WTC11 (cell line): ENCODE data around the gene GJD3. TPM values are rescaled to one million over a fixed set of nuclear protein-coding genes. Genes with fewer than 3 reads are reported as not detected.

Experiments used
- ATAC-seq: fragments of 200-7000 bp; cut with Tn5 transposase; 2 replicates; pipeline ENCODE4 v1.10.0; 2021; ENCODE audit warnings: mild to moderate bottlenecking, moderate library complexity
- CTCF ChIA-PET: fragments of 300-600 bp; sonication (Branson Sonifier 250); formaldehyde crosslinking; loops from one replicate; lab custom pipeline; 2021; ENCODE audit warnings: antibody characterized with exemption; lab: Charles Lee
- POLR2A ChIA-PET: fragments of 350-600 bp; sonication (Branson Sonifier 250); formaldehyde crosslinking; loops from one replicate; lab custom pipeline; 2021; ENCODE audit warnings: antibody characterized with exemption; lab: Charles Lee
- DNase-seq: peaks from one replicate; pipeline ENCODE4 v3.0.0; 2021; ENCODE audit warnings: low spot score
- H3K27ac Mint-ChIP-seq: 2 replicates; pipeline ENCODE4 v1.8.0; 2021; ENCODE audit warnings: mixed read lengths
- H3K27me3 Mint-ChIP-seq: 2 replicates; pipeline ENCODE4 v1.8.0; 2021; ENCODE audit warnings: low read depth, mild to moderate bottlenecking, moderate library complexity, mixed read lengths
- H3K36me3 Mint-ChIP-seq: 2 replicates; pipeline ENCODE4 v1.8.0; 2021; ENCODE audit warnings: mixed read lengths
- H3K4me1 Mint-ChIP-seq: 2 replicates; pipeline ENCODE4 v1.8.0; 2022; ENCODE audit warnings: mixed read lengths
- H3K4me3 Mint-ChIP-seq: 2 replicates; pipeline ENCODE4 v1.8.0; 2021; ENCODE audit warnings: mild to moderate bottlenecking, moderate library complexity, mixed read lengths
- H3K9me3 Mint-ChIP-seq: 2 replicates; pipeline ENCODE4 v1.8.0; 2021; ENCODE audit warnings: mixed read lengths
- AR ChIP-seq: fragments of 250-450 bp; sonication (Bioruptor Pico); IDR thresholded peaks from 2 replicates; pipeline ENCODE4 v1.9.0; 2021; ENCODE audit warnings: mild to moderate bottlenecking
- CBFB ChIP-seq: sonication (generic); formaldehyde crosslinking; IDR thresholded peaks from 2 replicates; pipeline ENCODE4 v1.8.1; 2022; ENCODE audit warnings: mild to moderate bottlenecking, low read depth, missing genetic modification reagents
- ETV6 ChIP-seq: sonication (generic); formaldehyde crosslinking; IDR thresholded peaks from 2 replicates; pipeline ENCODE4 v1.8.1; 2022; ENCODE audit warnings: mild to moderate bottlenecking, missing genetic modification reagents
- FOXP1 ChIP-seq: sonication (generic); formaldehyde crosslinking; IDR thresholded peaks from 2 replicates; pipeline ENCODE4 v1.8.0; 2022; ENCODE audit warnings: missing genetic modification reagents, mild to moderate bottlenecking, moderate library complexity, borderline replicate concordance
- GABPB1 ChIP-seq: sonication (generic); formaldehyde crosslinking; IDR thresholded peaks from 2 replicates; pipeline ENCODE4 v1.8.1; 2023; ENCODE audit warnings: mild to moderate bottlenecking, missing genetic modification reagents
- GRHL2 ChIP-seq: fragments of 250-450 bp; sonication (Bioruptor Pico); IDR thresholded peaks from 2 replicates; pipeline ENCODE4 v1.8.0; 2022; ENCODE audit warnings: mild to moderate bottlenecking, moderate library complexity; ENCODE audit not compliant: insufficient replicate concordance, severe bottlenecking
- HMGA2 ChIP-seq: fragments of 250-450 bp; sonication (Bioruptor Pico); IDR thresholded peaks from 2 replicates; pipeline ENCODE4 v1.4.0; 2021; ENCODE audit warnings: mild to moderate bottlenecking, moderate library complexity
- IRF1 ChIP-seq: sonication (generic); formaldehyde crosslinking; IDR thresholded peaks from 2 replicates; pipeline ENCODE4 v1.8.0; 2023; ENCODE audit warnings: missing genetic modification reagents
- JAZF1 ChIP-seq: fragments of 250-450 bp; sonication (Bioruptor Pico); IDR thresholded peaks from 2 replicates; pipeline ENCODE4 v1.9.0; 2021; ENCODE audit warnings: moderate library complexity, mild to moderate bottlenecking, inconsistent platforms
- NR1H2 ChIP-seq: sonication (generic); formaldehyde crosslinking; IDR thresholded peaks from 2 replicates; pipeline ENCODE4 v1.9.0; 2021; ENCODE audit warnings: mild to moderate bottlenecking, moderate library complexity, missing genetic modification reagents
- OVOL2 ChIP-seq: fragments of 250-450 bp; sonication (Bioruptor Pico); IDR thresholded peaks from 2 replicates; pipeline ENCODE4 v1.9.0; 2021; ENCODE audit warnings: mild to moderate bottlenecking, borderline replicate concordance
- PREB ChIP-seq: sonication (generic); formaldehyde crosslinking; IDR thresholded peaks from 2 replicates; pipeline ENCODE4 v1.8.1; 2022; ENCODE audit warnings: mild to moderate bottlenecking, missing genetic modification reagents, moderate library complexity, borderline replicate concordance
- SP1 ChIP-seq: sonication (generic); formaldehyde crosslinking; conservative IDR thresholded peaks from 2 replicates; pipeline ENCODE4 v1.8.1; 2022; ENCODE audit warnings: missing genetic modification reagents
- STAT6 ChIP-seq: sonication (generic); formaldehyde crosslinking; conservative IDR thresholded peaks from 2 replicates; pipeline ENCODE4 v1.8.1; 2023; ENCODE audit warnings: mild to moderate bottlenecking, low read depth, missing genetic modification reagents, moderate library complexity
- TCF7 ChIP-seq: sonication (generic); formaldehyde crosslinking; IDR thresholded peaks from 2 replicates; pipeline ENCODE4 v1.8.0; 2022; ENCODE audit warnings: mild to moderate bottlenecking, low read depth, missing genetic modification reagents, moderate library complexity
- TEAD1 ChIP-seq: sonication (generic); formaldehyde crosslinking; IDR thresholded peaks from 2 replicates; pipeline ENCODE4 v1.8.0; 2022; ENCODE audit warnings: mild to moderate bottlenecking, missing genetic modification reagents
- USF1 ChIP-seq: sonication (generic); formaldehyde crosslinking; IDR thresholded peaks from 2 replicates; pipeline ENCODE4 v1.8.0; 2022; ENCODE audit warnings: mild to moderate bottlenecking, missing genetic modification reagents
- ZMAT4 ChIP-seq: fragments of 250-450 bp; sonication (Bioruptor Pico); IDR thresholded peaks from 2 replicates; pipeline ENCODE4 v1.9.0; 2021; ENCODE audit warnings: mild to moderate bottlenecking
- ZNF121 ChIP-seq: sonication (generic); formaldehyde crosslinking; IDR thresholded peaks from 2 replicates; pipeline ENCODE4 v1.8.0; 2023; ENCODE audit warnings: missing genetic modification reagents
- ZNF232 ChIP-seq: sonication (generic); formaldehyde crosslinking; IDR thresholded peaks from 2 replicates; pipeline ENCODE4 v1.8.0; 2022; ENCODE audit warnings: mild to moderate bottlenecking, missing genetic modification reagents
- ZNF671 ChIP-seq: fragments of 250-450 bp; sonication (Bioruptor Pico); IDR thresholded peaks from 2 replicates; pipeline ENCODE4 v1.8.0; 2021; ENCODE audit warnings: mild to moderate bottlenecking
- ZSCAN18 ChIP-seq: fragments of 250-450 bp; sonication (Bioruptor Pico); IDR thresholded peaks from 2 replicates; pipeline ENCODE4 v2.1.2; 2022; ENCODE audit warnings: mild to moderate bottlenecking, moderate library complexity
- total RNA-seq: library from RNA; stranded (reverse); gene quantifications from 3 replicates; pipeline ENCODE4 v1.2.3, GENCODE V29; 2021

Gene GJD3
- total RNA-seq, 1 experiment from 2014 or later = 2.3 TPM

- no peaks in the 10 kb centered on the region for H3K9me3 Mint-ChIP-seq
- ChIA-PET CTCF (interaction anchor here (0.7 to 2.5 kb wide), 4 partner anchors 10 to 126 kb away, joined by 3 to 11 read pairs (median 4); partner anchors contain the start of gene TOP2A), POLR2A (no interaction called here)
- H3K27me3 Mint-ChIP-seq = no peaks in the 10 kb centered on the region
- H3K27ac Mint-ChIP-seq = peak overlapping the region; percentile 60; the same call in 1 of the 2 replicates
- ATAC-seq (no peak), DNase-seq (no peak)
- peaks cover 84% of the 10 kb centered on the region for H3K36me3 Mint-ChIP-seq
- H3K4me1 Mint-ChIP-seq = peaks cover 32% of the 10 kb centered on the region
- TF ChIP-seq JAZF1 (CRISPR knock-in tag) = no peak
- TF ChIP-seq ZSCAN18 (CRISPR knock-in tag) = no peak
- TF ChIP-seq OVOL2 = no peak
- TF ChIP-seq ZNF121 = no peak
- no peak overlapping the region for H3K4me3 Mint-ChIP-seq
Observed at GRCh38 chr17:40407460-40407859, 42.9 kb upstream of the GJD3 start.

GRCh38 chr17:40404003-40404402, 39.5 kb upstream of the GJD3 start:
- ChIA-PET POLR2A (no interaction called here), CTCF (interaction anchor here (0.6 kb wide), 1 partner anchor 115 kb away, joined by 4 read pairs; no protein-coding TSS in a partner anchor)
- Mint-ChIP-seq H3K36me3 (peaks cover 86% of the 10 kb centered on the region), H3K27ac (peak overlapping the region; percentile 56; the same call in 1 of the 2 replicates), H3K4me3 (no peak overlapping the region), H3K4me1 (no peaks in the 10 kb centered on the region), H3K27me3 (no peaks in the 10 kb centered on the region), H3K9me3 (no peaks in the 10 kb centered on the region)
- DNase-seq (no peak), ATAC-seq (no peak)
- TF ChIP-seq USF1 = no peak
- TF ChIP-seq PREB = no peak
- TF ChIP-seq HMGA2 (CRISPR knock-in tag) = no peak
- TF ChIP-seq TEAD1 = no peak
- no peak for TF ChIP-seq ZSCAN18 (CRISPR knock-in tag)
- TF ChIP-seq GRHL2 (CRISPR knock-in tag) = no peak
- no peak for TF ChIP-seq NR1H2 (CRISPR knock-in tag)
- TF ChIP-seq FOXP1 (CRISPR knock-in tag) = no peak
- TF ChIP-seq ZNF671 (CRISPR knock-in tag) = no peak
- TF ChIP-seq CBFB (CRISPR knock-in tag) = no peak
- TF ChIP-seq AR (CRISPR knock-in tag) = no peak
- no peak for TF ChIP-seq IRF1 (CRISPR knock-in tag)
- TF ChIP-seq ETV6 (CRISPR knock-in tag) = no peak
- TF ChIP-seq SP1 = no peak
- no peak for TF ChIP-seq ZNF232 (CRISPR knock-in tag)
- TF ChIP-seq ZMAT4 = no peak
- TF ChIP-seq STAT6 (CRISPR knock-in tag) = no peak
- TF ChIP-seq GABPB1 (CRISPR knock-in tag) = no peak
- TF ChIP-seq TCF7 (CRISPR knock-in tag) = no peak
